PC-9 (cell line): ENCODE measurements around the gene MLN. TPM values are rescaled to one million over a fixed set of nuclear protein-coding genes. Genes with fewer than 3 reads are reported as not detected.

Experiments used
- BruUV-seq: library from RNA; stranded (reverse); fragments of 400-500 nt; replicated peaks from 2 replicates; lab custom pipeline; 2021; lab: Mats Ljungman, UMichigan
- CTCF ChIA-PET: fragments of 300-600 bp; sonication (Branson Sonifier 250); formaldehyde crosslinking; loops from one replicate; lab custom pipeline; 2022; ENCODE audit warnings: antibody characterized with exemption; lab: Charles Lee
- POLR2A ChIA-PET: fragments of 300-600 bp; sonication (Branson Sonifier 250); formaldehyde crosslinking; loops from one replicate; lab custom pipeline; 2022; ENCODE audit warnings: antibody characterized with exemption; ENCODE audit not compliant: unreplicated experiment; lab: Charles Lee
- DNase-seq, 2 experiments: peaks; one replicate each; pipeline versions ENCODE4 v3.0.0 to v3.0.0-alpha.2; 2015 to 2022; ENCODE audit warnings: mixed read lengths in 1 of 2
- H2AFZ ChIP-seq: fragments of 200-600 bp; sonication (generic); 2 replicates; pipeline ENCODE4 v1.8.1; 2017; ENCODE audit warnings: antibody characterized with exemption
- H3F3A ChIP-seq: fragments of 200-600 bp; sonication (generic); 2 replicates; pipeline ENCODE4 v1.8.1; 2017; ENCODE audit warnings: antibody characterized with exemption, mild to moderate bottlenecking, low read depth; ENCODE audit not compliant: insufficient read depth
- H3K27ac ChIP-seq: fragments of 200-600 bp; sonication (generic); 2 replicates; pipeline ENCODE4 v1.6.1; 2016; ENCODE audit warnings: mixed run types
- H3K27me3 ChIP-seq: fragments of 200-600 bp; sonication (generic); 2 replicates; pipeline ENCODE4 v1.6.1; 2016; ENCODE audit warnings: low read depth, mixed run types; ENCODE audit not compliant: insufficient read depth
- H3K36me3 ChIP-seq: fragments of 200-600 bp; sonication (generic); 2 replicates; pipeline ENCODE4 v1.6.1; 2016; ENCODE audit warnings: low read depth, mixed run types
- H3K4me1 ChIP-seq: fragments of 200-600 bp; sonication (generic); replicated peaks from 2 replicates; pipeline ENCODE4 v1.6.1; 2016; ENCODE audit warnings: mixed run types; ENCODE audit not compliant: insufficient read depth
- H3K4me2 ChIP-seq: fragments of 200-600 bp; sonication (generic); 2 replicates; pipeline ENCODE4 v1.6.1; 2017; ENCODE audit warnings: mixed run types
- H3K4me3 ChIP-seq: fragments of 200-600 bp; sonication (generic); 2 replicates; pipeline ENCODE4 v1.6.1; 2016; ENCODE audit warnings: mixed run types
- H3K79me2 ChIP-seq: fragments of 200-600 bp; sonication (generic); 2 replicates; pipeline ENCODE4 v1.6.1; 2017; ENCODE audit warnings: low read depth, mixed run types
- H3K9me2 ChIP-seq: fragments of 200-600 bp; sonication (generic); 2 replicates; pipeline ENCODE4 v1.8.1; 2017; ENCODE audit warnings: mild to moderate bottlenecking; ENCODE audit not compliant: insufficient read depth
- H3K9me3 ChIP-seq: fragments of 200-600 bp; sonication (generic); 2 replicates; pipeline ENCODE4 v1.8.1; 2016; ENCODE audit warnings: low read depth; ENCODE audit not compliant: insufficient read depth
- H4K20me1 ChIP-seq: fragments of 200-600 bp; sonication (generic); 2 replicates; pipeline ENCODE4 v1.8.1; 2017; ENCODE audit not compliant: insufficient read depth
- EZH2 ChIP-seq: fragments of 200-600 bp; sonication (generic); IDR thresholded peaks from 2 replicates; pipeline ENCODE4 v1.8.0; 2017; ENCODE audit warnings: antibody characterized with exemption, low read depth
- intact Hi-C: fragments of 100-400 bp; cut with micrococcal nuclease; formaldehyde crosslinking; loops from one replicate; pipeline ENCODE4 v1.10.0; 2022; ENCODE audit not compliant: unreplicated experiment
- total RNA-seq: library from RNA; stranded (reverse); gene quantifications from 2 replicates; pipeline ENCODE4 v1.2.3, GENCODE V29; 2021
- TF ChIP-seq, protein P1 (sequence below): fragments of 200-600 bp; sonication (generic); conservative IDR thresholded peaks from 2 replicates; pipeline ENCODE4 v1.6.1; 2017; ENCODE audit warnings: mixed run types, antibody characterized with exemption, mild to moderate bottlenecking, moderate library complexity

The MLN gene
- total RNA-seq, 1 experiment from 2014 or later: not detected

DNA sequence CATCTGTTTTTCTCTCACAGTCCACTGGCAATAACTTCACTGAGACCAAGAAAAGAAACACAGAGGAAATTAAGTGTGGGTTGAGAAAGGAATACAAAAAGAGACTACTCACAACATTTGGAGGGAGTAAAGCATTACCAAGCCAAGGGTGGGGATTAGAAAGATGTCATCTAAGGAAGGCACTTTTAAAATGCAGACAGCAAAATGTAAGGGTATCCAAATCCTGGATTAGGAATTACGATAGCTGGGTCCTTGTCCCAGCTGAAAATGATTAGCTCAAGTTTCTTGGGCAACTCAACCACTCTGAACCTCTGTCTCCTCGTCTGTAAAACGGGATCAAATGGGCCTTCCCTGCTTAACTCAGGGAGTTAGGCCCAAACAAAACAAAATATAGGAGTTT is 17.1 kb downstream of the MLN start:
- POLR2A ChIA-PET: no interaction called here
- Histone ChIP-seq H3K36me3 (0 out of 2 replicates have a peak, but pooled peaks cover 12% of the 10 kb centered on the region), H3K27me3 (no peaks in the 10 kb centered on the region), H3F3A (peaks cover 14% of the 10 kb centered on the region), H3K9me3 (no peaks in the 10 kb centered on the region), H3K9me2 (no peaks in the 10 kb centered on the region), H3K27ac (no peak overlapping the region), H3K4me1 (peaks cover 34% of the 10 kb centered on the region), H4K20me1 (peaks cover 13% of the 10 kb centered on the region), H2AFZ (no peak overlapping the region), H3K4me2 (peak overlapping the region; percentile 94), H3K79me2 (peaks cover 35% of the 10 kb centered on the region), H3K4me3 (no peak overlapping the region)
- TF ChIP-seq, protein P1, sequence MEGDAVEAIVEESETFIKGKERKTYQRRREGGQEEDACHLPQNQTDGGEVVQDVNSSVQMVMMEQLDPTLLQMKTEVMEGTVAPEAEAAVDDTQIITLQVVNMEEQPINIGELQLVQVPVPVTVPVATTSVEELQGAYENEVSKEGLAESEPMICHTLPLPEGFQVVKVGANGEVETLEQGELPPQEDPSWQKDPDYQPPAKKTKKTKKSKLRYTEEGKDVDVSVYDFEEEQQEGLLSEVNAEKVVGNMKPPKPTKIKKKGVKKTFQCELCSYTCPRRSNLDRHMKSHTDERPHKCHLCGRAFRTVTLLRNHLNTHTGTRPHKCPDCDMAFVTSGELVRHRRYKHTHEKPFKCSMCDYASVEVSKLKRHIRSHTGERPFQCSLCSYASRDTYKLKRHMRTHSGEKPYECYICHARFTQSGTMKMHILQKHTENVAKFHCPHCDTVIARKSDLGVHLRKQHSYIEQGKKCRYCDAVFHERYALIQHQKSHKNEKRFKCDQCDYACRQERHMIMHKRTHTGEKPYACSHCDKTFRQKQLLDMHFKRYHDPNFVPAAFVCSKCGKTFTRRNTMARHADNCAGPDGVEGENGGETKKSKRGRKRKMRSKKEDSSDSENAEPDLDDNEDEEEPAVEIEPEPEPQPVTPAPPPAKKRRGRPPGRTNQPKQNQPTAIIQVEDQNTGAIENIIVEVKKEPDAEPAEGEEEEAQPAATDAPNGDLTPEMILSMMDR: no peak
- no peak for TF ChIP-seq EZH2
- DNase-seq: no peak
- BruUV-seq: no TSS peak
- CTCF ChIA-PET: no interaction called here
- intact Hi-C loops: loop anchor here (10.0 kb wide), 1 partner anchor 458 kb away; the partner anchor contains the start of gene SMIM29

DNA sequence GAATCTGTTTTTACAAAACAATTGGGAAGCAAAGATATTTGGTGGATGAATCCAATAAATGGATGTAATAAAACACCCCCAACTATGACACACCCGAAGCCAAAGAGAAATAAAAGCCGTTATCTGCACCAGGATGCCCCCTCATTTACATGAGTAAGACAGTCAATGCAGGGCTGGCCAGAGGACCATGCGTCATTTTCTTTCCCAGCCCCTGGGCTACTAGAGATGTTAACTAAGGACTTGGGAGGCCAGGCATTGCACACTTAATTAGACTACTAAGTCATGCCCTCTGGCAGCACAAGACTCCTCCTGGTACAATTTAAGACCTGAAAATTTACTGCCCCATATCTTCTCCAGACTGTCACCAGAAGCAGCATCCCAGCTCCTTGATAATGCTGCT is 18.0 kb downstream of the MLN start:
- Histone ChIP-seq H3F3A (peaks cover 21% of the 10 kb centered on the region), H3K79me2 (peaks cover 36% of the 10 kb centered on the region), H3K27ac (no peak overlapping the region), H3K4me3 (no peak overlapping the region), H3K4me2 (no peak overlapping the region), H3K9me2 (no peaks in the 10 kb centered on the region), H3K36me3 (0 out of 2 replicates have a peak, but pooled peaks cover 15% of the 10 kb centered on the region), H3K27me3 (no peaks in the 10 kb centered on the region), H3K4me1 (peaks cover 43% of the 10 kb centered on the region), H4K20me1 (peaks cover 13% of the 10 kb centered on the region), H3K9me3 (no peaks in the 10 kb centered on the region), H2AFZ (no peak overlapping the region)
- intact Hi-C loops: loop anchor here (10.0 kb wide), 1 partner anchor 459 kb away; the partner anchor contains the start of gene SMIM29
- DNase-seq: no peak
- TF ChIP-seq, protein P1: no peak
- TF ChIP-seq EZH2: no peak
- ChIA-PET CTCF (no interaction called here), POLR2A (no interaction called here)
- no TSS peak for BruUV-seq

DNA sequence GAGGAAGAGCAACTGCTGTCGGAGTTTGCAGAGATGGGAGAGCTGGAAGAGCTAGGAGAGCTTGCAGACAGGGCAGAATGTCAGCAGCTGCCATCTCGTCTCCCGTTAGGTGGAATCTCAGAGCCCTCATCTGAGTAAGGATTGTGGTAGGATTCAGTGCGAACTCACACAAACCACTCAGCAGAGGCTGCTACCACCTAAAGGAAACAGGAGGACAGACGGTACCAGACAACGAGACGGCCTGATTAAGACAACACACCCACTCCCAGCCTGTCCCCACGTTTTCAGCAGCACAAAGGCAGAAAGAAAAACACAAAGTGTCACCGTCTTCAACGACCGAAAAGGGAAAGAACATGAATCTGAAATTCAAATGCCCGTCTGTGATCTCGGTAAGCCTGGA is 19.0 kb downstream of the MLN start:
- no peaks in the 10 kb centered on the region for H3K27me3 ChIP-seq
- H3K4me2 ChIP-seq: no peak overlapping the region
- TF ChIP-seq, protein P1: no peak
- no peaks in the 10 kb centered on the region for H3K9me3 ChIP-seq
- peaks cover 43% of the 10 kb centered on the region for H3K79me2 ChIP-seq
- H4K20me1 ChIP-seq: peaks cover 13% of the 10 kb centered on the region
- no TSS peak for BruUV-seq
- peaks cover 24% of the 10 kb centered on the region for H3K36me3 ChIP-seq
- peaks cover 50% of the 10 kb centered on the region for H3K4me1 ChIP-seq
- ChIA-PET POLR2A (no interaction called here), CTCF (no interaction called here)
- DNase-seq: no peak
- H3K9me2 ChIP-seq: no peaks in the 10 kb centered on the region
- H2AFZ ChIP-seq: no peak overlapping the region
- H3K4me3 ChIP-seq: no peak overlapping the region
- no peak overlapping the region for H3K27ac ChIP-seq
- intact Hi-C loops: loop anchor here (10.0 kb wide), 1 partner anchor 460 kb away; the partner anchor contains the start of gene SMIM29
- peaks cover 30% of the 10 kb centered on the region for H3F3A ChIP-seq
